Measurements from ENCODE around the gene DTX3. TPM values are rescaled to one million over a fixed set of nuclear protein-coding genes. Genes with fewer than 3 reads are reported as not detected.

DTX3 gene
- total and polyA plus RNA-seq, 9 donors = 37.9 to 75.2 (median 56.2) TPM

- Histone ChIP-seq H3K4me3 (no peak overlapping the region), H3K27me3 (no peaks in the 10 kb centered on the region), H3K4me1 (ENCODE audit: insufficient read depth) (no peaks in the 10 kb centered on the region), H3K27ac (no peak overlapping the region), H3K36me3 (no peaks in the 10 kb centered on the region), H3K9me3 (no peaks in the 10 kb centered on the region)
- intact Hi-C loops (cut with DNase I) = loop anchor here in 2 of 4 donors (2.0 kb wide), 1 partner anchor 39 kb away; no protein-coding TSS in a partner anchor
- TF ChIP-seq EP300 (IDR thresholded peaks at IDR 0.05) = no peak
- no peak for TF ChIP-seq POLR2A (IDR thresholded peaks at IDR 0.05)
- TF ChIP-seq CTCF (IDR thresholded peaks at IDR 0.05) = no peak
- WGBS, 3 donors = 89 to 93% (median 90%) methylated on average over 1 of the region's 1 CpG
- no peak for DNase-seq
These were observed 22.8 kb upstream of the DTX3 start for GRCh38 chr12:57581802-57582201.

- Histone ChIP-seq H3K4me3 (no peak overlapping the region), H3K27me3 (no peaks in the 10 kb centered on the region), H3K4me1 (ENCODE audit: insufficient read depth) (no peaks in the 10 kb centered on the region), H3K9me3 (no peaks in the 10 kb centered on the region), H3K36me3 (no peaks in the 10 kb centered on the region), H3K27ac (no peak overlapping the region)
- 96 to 97% (median 97%) methylated on average over 1 of the region's 1 CpG for WGBS, 3 donors
- DNase-seq = no peak
- intact Hi-C loops (cut with DNase I) = loop anchor here in 2 of 4 donors (2.0 kb wide), 1 partner anchor 38 kb away; no protein-coding TSS in a partner anchor
- TF ChIP-seq EP300 (IDR thresholded peaks at IDR 0.05) (no peak), POLR2A (IDR thresholded peaks at IDR 0.05) (no peak), CTCF (IDR thresholded peaks at IDR 0.05) (no peak)
These were observed 22.2 kb upstream of the DTX3 start for GRCh38 chr12:57582440-57582839.

DNA sequence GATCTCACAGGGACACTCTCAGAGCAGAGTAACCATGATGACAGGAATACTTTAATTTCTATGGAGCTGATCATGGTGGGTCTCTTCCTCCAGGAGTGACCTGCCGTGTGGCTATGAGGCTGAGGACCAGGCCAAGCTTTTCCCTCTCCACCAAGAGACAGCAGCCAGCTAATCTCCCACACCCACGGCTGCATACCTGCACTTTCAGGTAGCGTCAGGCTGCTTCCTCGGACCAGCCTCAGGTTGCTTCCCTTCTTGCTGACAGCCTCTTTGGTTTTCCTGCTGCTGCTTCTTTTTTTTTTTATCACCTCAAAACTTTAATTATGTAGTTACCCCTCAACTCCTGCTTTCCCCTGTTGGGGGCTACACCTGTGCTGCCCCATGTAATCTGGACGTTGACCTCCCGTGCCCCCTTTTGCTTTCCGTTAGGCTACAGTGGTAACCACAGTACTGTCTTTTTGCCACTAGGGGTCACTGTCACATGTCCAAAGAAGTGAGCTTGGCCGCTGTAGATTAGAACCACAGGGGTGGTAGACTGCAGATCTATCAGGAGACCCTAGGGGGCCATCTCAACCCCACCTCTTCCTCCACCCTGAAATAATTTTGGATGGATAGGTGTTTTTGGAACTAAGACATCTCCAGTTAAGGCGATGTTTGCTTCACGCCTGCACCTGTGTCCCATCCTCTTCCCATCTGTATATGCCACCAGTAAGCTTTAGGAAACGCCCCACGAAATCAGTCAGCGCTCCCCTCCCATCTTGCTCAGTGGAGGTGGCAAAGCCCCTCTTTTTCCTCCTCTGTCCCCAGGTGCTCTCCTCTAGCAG, 21.4 kb upstream of the DTX3 start:
- Histone ChIP-seq H3K4me1 (ENCODE audit: insufficient read depth) (no peaks in the 10 kb centered on the region), H3K27me3 (no peaks in the 10 kb centered on the region), H3K4me3 (no peak overlapping the region), H3K27ac (no peak overlapping the region), H3K9me3 (no peaks in the 10 kb centered on the region), H3K36me3 (no peaks in the 10 kb centered on the region)
- WGBS, 3 donors = 40 to 47% (median 44%) methylated on average over 13 of the region's 13 CpGs
- intact Hi-C loops (cut with DNase I) = loop anchor here in 3 of 4 donors (1.0 to 2.0 kb wide), 2 partner anchors 38 kb away; no protein-coding TSS in a partner anchor
- DNase-seq = peak; percentile 43 to 74 (median 56)
- peak; percentile 92 to 96 (median 93) for TF ChIP-seq CTCF (IDR thresholded peaks at IDR 0.05)
- no peak for TF ChIP-seq EP300 (IDR thresholded peaks at IDR 0.05)

DNA sequence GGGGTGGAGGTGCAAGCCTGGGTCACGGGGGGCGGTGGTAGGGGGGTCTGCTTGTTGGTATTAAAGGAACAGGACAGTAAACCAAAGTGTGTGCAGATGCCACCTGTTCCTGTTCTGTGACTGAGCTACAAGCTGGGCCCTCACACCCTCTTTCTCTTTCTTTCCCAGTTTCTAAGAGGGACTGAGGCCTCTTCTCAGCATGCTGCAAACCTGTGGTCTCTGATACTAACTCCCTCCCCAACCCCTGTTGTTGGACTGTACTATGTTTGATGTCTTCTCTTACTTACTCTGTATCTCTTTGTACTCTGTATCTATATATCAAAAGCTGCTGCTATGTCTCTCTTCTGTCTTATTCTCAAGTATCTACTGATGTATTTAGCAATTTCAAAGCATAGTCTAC, 20.6 kb upstream of the DTX3 start:
- Histone ChIP-seq H3K27me3 (no peaks in the 10 kb centered on the region), H3K4me3 (no peak overlapping the region), H3K4me1 (ENCODE audit: insufficient read depth) (no peaks in the 10 kb centered on the region), H3K27ac (no peak overlapping the region), H3K9me3 (no peaks in the 10 kb centered on the region), H3K36me3 (no peaks in the 10 kb centered on the region)
- WGBS, 3 donors = 93 to 100% (median 98%) methylated on average over 2 of the region's 2 CpGs
- TF ChIP-seq CTCF (IDR thresholded peaks at IDR 0.05) = no peak
- TF ChIP-seq POLR2A (IDR thresholded peaks at IDR 0.05) = no peak
- no peak for TF ChIP-seq EP300 (IDR thresholded peaks at IDR 0.05)
- intact Hi-C loops (cut with DNase I) = loop anchor here in 1 of 4 donors (2.0 kb wide), 1 partner anchor 37 kb away; no protein-coding TSS in a partner anchor
- no peak for DNase-seq
